HG03378 (cell line): Measurements from ENCODE around the gene CETN2.
"Not testable (repeated sequence)": the region's sequence is repeated elsewhere in the genome, so short reads cannot be mapped to it uniquely, and the experiment has no call there.

ENCODE experiments used
- ATAC-seq: cut with Tn5 transposase; IDR thresholded peaks from one replicate; pipeline ENCODE4 v1.9.1; 2021; ENCODE audit warnings: mild to moderate bottlenecking, moderate library complexity; ENCODE audit not compliant: unreplicated experiment

The CETN2 gene

DNA sequence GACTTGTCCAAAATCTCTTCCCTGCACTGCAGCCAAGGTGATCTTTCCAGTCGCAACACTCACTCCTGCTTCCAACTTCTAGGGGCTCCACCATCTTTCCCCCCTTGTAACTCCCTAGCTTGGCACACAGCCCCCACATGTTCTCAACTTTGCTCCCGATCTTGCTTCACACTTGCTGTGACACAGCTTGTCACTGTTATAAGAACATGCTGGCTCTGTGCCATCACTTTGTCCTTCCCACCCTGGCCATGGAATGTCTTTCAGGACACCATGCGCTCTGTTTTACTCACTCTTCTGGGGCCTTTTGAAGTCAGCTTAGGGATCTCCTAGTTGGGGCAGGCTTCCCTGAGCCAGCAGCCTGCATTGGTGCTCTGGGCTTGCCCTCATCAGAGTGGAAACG, 2.8 kb upstream of the CETN2 start:
- ATAC-seq, result no peak

DNA sequence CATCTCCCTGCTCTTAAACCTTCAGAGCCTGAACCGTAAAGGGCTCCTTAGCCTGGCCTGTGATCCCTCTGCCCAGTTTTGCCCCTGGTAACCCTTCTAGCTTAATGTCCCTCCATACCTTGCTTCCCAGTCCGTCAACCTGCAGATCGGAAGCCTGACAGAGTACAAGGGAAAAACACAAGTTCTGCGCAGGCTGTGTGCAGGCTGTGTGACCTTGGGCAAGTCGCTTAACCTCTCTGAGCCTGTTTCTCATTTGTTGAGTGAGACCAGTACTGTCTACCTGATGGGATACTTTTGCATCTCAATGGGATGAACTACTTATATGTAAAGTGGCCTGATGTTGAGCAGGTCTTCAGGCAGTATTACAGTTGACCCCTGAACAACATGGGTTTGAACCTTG, 2.0 kb upstream of the CETN2 start:
- no peak for ATAC-seq

DNA sequence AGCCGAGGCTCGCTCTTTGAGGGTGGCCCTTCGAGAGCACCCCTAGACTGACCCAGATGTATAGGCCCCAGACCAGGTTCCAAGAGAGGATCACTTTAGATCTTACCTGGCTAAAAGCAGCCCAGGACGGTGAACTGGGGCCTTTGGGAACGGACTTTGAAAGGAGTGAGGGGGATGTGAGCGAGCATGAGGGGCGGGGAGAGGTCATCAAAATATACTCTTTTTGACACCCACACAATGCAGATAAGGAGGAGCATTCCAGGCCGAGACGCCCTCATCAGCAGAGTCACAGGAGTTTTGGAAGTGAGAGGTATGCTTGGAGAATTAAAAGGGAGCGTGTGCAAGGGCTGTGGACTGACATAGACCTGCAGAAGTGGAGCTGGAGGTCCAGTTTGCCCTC, 834 bp upstream of the CETN2 start:
- no peak for ATAC-seq

DNA sequence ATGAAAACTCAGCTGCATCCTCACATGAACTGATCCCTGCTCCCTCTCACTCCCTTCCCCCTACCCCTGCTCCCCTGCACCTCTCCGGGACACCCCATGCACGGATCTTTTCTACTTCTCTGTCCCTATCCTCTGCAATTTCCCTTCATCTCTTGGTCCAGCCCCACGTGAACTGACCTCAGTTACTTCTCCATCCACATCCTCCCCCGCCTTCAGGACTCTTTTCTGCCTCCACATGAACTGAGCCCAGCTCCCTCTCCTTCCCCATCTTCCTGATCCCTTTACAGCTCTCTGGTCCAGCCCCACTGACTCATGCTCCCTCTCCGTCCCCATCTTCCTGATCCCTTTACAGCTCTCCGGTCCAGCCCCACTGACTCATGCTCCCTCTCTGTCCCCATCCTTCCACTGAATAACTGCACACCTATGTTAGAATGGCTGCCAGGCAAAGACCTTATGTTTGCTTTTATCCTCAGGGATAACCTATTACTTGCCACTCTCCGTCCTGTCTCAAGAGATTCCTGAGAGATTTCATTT, 5.6 kb downstream of the CETN2 start:
- no peak for ATAC-seq

DNA sequence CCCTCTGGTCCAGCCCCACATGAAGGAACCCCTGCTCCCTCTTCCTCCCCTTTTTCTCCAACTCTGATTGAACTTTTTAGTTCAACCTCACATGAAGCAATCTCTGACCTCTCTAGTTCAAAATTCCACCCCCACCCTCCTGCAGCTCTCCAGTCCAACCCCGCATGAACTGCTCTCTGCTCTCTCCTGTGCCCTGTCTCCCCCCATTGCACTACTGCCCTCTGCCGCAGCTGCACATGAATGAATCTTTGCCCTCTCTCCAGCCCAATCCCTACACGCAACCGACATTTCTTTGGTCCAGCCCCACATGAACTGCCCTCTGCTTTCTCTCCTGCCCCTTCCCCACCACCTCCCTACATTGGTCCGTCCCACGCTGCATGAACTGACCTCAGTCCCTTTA, 6.9 kb downstream of the CETN2 start:
- no peak for ATAC-seq

DNA sequence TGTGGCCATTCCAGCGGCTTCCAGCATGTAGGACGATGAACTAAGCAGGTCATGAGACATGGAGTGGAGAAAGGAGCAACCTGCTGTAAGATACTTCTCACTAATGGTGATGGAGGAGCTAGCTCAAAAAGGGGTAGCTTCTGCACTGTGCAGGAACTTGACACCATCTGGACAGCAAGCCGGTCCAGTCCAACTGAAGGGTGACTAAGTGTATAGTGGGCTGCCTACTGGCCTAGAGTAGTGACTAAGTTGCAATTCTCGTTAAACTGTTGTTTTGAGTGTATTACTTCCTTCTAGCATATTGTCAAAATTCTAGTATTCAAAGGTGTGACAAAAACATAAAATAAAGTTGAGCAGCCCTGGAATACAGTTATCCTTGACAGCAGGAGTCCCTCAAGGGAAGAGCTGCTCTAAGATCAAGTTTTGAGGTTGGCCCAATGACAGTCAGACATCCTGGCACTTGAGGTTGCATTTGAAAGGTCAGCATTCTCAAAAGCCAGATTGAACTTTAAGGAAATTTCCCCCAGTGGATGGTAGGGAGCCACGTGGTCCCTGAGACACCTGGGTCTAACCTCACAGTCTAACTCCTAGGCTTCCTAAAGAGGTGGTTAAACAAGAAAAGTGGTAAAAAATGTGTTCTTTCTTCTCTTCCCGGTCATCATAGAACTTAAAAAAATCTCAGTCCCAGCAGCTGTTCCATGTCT, 8.0 kb downstream of the CETN2 start:
- ATAC-seq, result no peak

DNA sequence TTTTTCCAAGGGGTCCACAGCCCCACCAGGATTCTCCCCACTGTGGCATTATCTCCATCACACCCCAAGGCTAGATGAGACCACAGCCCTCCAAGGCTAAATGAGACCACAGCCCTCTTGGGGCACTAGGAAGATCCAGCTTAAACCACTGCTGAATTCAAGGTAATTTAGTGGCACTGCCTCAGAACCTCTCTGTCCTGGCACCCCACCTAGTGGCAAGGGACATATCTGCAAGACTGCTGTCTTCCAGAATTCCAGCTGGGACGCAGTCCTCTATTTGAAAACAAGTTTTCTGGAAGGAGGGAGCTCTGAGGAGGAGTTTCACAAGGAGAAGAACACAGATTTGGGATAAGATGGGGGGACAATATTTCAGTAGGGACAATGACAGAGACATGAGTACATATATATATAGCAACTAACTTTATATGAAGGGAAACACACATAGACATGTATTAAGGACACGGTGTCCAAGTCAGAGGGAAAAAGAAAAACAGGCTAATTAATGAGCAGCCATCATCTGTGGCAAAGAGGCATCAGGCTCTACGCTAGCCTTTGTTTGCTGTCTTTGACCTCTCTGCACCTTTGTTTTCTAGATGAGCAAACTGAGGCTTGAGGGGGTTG, 9.3 kb downstream of the CETN2 start:
- ATAC-seq, result no peak

DNA sequence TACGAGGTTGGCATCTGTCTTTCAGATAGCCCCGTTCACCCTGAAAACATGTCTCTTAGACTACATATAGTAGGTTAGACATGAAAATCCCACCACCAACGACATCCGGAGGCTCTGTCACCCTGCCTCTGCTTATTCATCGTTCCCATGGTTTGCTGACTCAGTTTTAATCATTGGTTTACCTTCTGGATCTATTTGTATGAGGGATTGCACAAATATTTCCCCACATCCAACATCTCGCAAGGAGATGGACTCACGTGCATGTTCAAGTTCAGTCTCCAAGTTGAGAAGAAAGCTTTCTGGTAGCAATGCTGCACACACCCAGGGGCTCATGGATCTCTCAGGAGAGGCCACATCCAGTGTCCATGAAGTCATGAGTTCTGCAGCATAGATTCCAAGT, 10.8 kb downstream of the CETN2 start:
- ATAC-seq, result no peak

DNA sequence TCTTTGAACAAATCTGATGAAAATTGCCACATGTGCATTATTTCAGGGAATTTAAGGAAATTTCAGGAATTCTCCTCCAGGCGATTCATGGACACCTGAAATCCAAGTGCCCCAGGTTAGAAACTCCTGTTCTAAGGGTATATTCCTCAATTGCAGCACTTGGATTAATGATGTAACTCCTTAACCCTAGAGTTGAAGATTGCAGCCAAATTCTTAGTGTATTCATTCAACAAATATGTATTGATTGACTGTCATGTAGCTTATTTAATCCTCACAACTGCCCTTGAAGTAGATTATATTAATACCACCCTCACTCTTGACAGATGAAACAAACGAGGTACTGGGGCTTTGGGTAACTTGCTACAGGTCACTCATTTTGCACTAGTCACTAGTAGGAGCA, 11.3 kb downstream of the CETN2 start:
- ATAC-seq, result no peak

DNA sequence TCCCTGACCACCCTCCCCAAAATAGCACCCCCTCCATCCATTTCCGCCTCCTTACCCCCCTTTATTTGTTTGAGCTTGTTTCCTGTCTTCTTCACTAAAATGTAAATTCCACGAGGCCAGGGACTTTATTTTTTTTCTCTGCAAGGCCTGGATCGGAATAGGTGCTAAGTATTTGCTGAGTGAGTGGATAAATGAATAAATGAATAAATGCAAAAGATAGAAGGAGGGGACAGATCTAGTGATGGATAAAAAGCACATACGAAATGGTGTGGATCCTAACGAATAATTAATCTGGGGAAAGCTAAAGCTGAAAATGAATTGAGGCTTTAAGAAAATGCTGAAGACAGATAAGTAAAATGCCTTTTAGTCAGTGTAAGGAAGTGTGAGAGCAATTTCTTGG, 12.2 kb downstream of the CETN2 start:
- no peak for ATAC-seq

DNA sequence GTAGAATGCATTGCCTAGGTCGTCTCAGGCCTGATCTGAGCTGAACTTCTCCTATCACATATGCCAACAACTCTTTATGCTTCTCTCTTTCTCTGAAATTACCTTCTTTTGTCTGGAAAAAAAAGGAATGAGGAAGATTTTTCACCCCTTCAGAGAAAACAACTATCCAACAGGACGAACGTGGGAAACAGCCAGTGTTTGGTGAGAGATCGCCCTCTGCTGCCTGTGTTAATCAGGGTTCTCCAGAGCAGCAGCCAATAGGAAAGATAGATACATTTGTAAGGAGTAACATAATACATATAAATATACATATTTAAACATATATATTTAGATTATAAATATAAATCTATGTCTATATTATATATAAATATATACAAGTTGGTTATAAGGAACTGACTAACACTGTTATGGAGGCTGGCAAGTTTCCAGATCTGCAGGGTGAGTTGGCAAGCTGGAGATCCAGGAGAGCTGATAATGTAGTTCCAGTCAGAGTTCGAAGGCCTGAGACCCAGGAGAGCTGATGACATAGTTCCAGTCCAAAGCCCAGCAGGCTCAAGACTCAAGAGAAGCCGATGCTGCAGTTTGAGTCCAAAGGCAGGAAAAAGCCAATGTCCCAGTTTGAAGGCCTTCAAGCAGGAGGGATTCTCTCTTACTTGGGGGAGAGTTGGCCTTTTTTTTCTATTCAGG, 13.3 kb downstream of the CETN2 start:
- no peak for ATAC-seq

DNA sequence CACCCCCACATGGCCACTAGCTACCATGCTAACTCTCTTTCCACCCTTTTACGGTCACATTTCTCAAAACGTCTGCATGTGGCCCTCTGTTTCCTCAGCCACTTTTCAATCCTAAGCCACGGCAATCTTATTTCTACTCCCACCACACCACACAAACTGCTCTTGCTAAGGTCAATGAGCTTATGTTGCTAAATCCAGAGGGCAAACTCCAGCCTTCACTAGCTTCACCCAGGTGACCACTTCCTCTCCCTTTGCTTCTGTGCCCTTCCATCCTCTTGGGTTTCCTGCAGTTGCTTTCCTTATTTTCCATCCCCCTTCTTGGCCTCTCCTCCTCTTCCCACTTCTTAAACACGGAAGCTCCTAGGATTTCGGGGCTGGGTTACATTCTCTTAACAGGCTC, 16.5 kb downstream of the CETN2 start:
- ATAC-seq, result no peak

DNA sequence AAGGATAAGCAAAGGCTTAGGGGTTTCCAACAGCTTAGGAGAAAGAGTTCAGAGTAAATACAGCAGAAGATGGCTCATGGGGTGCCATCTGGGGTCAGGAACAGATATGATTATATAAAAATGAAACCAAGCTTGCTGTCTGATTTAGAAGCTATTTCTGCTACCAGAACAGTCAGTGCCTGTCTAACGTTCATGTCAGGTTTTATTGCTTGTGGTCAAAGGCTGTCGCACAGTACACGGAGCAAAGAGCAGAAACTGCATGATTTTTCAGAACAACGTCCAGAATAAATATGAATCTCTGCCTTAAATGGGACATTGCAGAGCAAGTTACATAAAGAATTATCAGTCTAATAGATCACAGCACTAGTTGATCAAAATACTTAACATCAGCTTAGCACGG, 17.4 kb downstream of the CETN2 start:
- ATAC-seq, result no peak

DNA sequence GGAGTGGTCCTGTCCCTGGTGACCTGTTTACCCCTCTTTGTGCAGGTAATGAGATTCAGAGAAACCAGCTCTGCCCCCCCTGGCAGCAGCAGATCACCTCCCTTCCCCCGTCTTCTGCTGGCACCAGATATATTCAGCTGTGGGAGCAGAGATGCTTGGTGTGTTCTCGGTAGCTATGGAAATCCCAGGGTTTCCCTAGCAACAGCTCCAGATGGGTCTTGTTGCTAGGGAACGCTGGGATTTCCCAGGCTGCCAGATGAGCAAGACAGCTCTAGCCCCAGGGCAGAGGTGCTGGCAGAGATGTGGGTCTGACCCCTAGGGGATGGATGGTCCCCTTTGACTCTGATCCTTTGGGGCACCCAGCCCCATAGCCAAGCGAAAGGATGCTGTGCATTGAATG, 20.2 kb downstream of the CETN2 start:
- no peak for ATAC-seq

DNA sequence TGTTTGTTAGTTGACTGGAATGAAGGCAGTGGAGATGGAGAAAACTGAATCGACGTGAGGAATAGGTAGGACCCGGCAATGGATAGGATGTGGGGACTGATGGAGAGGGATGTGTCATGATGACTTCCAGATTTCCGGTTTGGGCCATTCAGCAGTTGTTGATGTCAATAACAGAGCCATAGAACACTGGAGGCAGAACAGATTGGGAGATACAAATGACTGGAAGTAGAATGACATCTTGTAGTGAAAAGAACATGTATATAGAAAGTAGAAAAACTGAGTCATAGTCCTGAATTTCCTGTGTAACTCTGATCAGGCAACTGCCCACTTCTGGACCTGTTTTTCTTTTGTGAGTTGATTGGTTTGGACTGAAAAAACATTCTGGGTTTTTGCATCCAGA, 24.5 kb downstream of the CETN2 start:
- ATAC-seq, result no peak

DNA sequence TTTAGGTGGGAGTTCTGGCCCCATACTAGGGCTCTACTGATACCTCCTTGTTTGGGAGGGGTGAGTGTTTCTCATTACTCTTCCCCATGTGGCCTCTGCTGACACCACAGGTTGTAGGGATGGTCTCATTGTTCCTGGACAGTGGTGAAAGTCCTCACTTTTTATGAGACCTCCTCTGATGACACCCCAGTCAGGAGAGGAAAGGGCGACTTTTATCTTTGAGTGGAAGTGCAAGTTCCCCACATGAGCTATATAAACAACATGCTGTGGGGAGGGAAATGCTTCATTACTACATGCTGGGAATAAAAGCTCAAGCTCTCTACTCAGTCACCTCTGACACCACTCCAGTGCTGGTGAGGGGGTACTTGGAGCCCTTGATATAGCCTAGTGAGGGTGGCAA, 31.6 kb downstream of the CETN2 start:
- ATAC-seq, result no peak

DNA sequence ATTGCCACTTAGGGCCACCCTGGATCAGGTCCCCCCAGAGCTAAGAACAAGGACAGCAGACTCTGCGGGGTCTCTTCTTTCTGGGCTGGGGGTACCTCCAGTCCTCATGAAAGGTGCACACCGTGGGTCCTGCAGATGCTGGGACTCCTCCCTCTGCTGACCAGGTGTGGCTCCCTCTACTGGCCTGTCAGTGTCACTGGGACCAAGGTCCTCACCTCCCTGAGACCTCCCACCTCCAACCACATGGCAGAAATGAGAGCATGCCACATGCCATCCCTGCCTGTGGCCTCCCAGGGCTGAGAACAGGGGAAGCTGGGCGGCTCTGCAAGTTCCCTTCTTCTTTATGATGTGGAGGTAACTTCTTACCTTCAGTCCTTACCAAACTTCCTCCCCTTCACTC, 43.5 kb downstream of the CETN2 start:
- ATAC-seq, result not testable (repeated sequence)
